ENCODE data around the gene KPNA6.
A peak's percentile ranks its signal among the peaks of the same experiment; 100 is the strongest.
"Not testable (repeated sequence)": the region's sequence is repeated elsewhere in the genome, so short reads cannot be mapped to it uniquely, and the experiment has no call there.

Gene KPNA6

GRCh38 chr1:32143302-32143695, 35.4 kb downstream of the KPNA6 start:
- not testable (repeated sequence) for DNase-seq

DNA sequence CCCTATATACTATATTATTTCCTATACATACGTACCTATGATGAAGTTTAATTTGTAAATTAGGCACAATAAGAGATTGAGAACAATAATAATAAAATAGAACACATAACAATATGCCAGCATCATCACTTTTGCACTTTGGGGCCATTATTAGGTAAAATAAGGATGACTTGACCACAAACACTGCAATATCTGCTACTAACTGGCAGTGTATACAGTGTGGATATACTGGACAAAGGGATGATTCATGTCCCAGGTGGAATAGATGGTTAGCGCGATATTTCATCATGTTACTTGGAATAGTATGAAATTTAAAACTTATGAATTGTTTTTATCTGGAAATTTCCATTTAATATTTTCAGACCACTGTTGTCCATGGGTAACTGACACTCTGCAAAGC, 36.2 kb downstream of the KPNA6 start:
- no peak for DNase-seq

- DNase-seq: not testable (repeated sequence)
These were observed 39.9 kb downstream of the KPNA6 start for GRCh38 chr1:32147799-32148198.

DNA sequence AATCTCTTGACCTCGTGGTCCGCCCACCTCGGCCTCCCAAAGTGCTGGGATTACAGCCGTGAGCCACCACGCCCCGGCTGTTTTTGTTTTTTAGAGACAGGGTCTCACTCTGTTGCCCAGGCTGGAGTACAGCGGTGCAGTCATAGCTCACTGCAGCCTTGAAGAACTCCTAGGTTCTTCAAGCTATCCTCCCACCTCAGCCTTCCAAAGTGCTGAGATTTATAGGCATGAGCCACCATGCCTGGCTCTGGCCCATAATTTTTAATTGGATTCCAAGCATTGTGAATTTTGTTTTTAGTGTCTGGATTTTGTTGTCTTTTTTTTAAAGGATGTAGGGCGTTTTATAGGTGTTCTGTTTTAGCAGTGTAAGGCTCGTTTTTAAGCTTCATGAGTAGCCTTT, 43.0 kb downstream of the KPNA6 start:
- DNase-seq: no peak

DNA sequence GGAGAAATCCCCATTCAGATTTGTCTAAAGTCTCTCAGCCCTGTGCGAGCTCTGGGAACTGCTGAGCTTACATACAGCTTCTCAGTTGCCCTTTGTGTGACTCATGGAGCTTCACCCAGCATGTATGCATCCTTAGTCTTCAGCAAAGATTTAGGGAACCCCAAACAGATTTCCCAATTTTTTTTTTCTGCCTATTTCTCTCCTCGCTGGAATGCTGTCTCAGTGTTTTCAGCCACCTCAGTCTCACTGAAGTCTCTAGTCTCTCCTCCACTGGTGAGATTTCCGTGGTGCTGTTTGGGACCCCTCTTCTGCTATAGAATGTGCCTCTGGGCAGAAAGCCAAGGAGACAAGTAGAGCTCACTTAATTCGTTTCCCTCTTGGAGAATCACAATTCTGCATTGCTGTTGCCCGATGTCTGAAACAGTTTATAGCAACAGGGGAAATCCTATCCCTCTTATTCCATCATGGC, 43.5 kb downstream of the KPNA6 start:
- DNase-seq: no peak

GRCh38 chr1:32159189-32159588, 51.3 kb downstream of the KPNA6 start:
- DNase-seq: no peak

DNA sequence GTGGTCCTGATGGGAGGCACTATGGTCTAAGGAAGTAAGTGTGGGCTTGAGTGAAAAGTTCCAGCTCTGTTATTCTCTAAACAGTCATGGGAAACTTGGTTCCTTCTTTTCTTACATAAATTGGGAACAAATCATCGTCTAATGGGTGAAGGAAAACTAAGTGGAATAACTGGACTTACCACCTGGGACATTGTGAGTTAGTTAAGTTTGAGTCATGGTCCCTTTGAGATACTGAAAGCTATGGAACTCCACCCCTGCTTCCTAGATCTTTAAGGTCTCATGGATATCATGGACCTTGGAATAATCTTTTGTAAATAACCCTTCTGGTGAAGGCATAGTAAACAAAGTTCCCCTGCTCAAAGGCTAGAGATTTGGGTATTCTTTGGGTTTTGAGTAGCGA, 55.5 kb downstream of the KPNA6 start:
- no peak for DNase-seq

DNA sequence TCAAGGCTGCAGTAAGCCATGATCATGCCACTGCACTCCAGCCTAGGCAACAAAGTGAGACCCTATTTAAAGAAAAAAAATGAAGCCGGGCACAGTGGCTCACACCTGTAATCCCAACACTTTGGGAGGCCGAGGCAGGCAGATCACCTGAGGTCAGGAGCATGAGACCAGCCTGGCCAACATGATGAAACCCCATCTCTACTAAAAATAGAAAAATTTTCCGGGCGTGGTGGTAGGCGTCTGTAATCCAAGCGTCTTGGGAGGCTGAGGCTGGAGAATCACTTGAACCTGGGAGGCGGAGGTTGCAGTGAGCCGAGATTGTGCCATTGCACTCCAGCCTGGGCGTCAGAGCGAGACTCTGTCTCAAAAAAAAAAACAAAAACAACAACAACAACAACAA, 57.8 kb downstream of the KPNA6 start:
- not testable (repeated sequence) for DNase-seq

DNA sequence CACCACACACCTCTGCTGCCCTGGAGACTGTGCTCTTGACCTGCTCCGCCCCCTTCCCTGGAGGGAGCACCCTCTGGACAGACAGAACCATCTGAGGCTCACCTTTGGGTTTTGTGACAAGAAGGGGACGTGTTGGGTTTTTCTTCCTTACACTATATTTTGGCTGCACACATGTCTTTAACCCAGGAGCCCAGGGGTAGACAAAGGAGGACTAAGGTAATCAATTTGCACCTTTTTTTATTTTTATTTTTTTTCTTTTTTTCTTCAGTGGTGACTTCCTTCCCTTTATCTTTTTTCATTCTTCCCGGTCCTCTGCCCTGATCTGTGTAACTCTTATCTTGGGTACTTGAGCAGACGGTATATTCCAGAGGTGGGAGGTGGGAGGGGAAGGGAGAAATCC, 63.1 kb downstream of the KPNA6 start:
- DNase-seq: no peak

GRCh38 chr1:32172621-32173245, 64.9 kb downstream of the KPNA6 start:
- DNase-seq: no peak

DNA sequence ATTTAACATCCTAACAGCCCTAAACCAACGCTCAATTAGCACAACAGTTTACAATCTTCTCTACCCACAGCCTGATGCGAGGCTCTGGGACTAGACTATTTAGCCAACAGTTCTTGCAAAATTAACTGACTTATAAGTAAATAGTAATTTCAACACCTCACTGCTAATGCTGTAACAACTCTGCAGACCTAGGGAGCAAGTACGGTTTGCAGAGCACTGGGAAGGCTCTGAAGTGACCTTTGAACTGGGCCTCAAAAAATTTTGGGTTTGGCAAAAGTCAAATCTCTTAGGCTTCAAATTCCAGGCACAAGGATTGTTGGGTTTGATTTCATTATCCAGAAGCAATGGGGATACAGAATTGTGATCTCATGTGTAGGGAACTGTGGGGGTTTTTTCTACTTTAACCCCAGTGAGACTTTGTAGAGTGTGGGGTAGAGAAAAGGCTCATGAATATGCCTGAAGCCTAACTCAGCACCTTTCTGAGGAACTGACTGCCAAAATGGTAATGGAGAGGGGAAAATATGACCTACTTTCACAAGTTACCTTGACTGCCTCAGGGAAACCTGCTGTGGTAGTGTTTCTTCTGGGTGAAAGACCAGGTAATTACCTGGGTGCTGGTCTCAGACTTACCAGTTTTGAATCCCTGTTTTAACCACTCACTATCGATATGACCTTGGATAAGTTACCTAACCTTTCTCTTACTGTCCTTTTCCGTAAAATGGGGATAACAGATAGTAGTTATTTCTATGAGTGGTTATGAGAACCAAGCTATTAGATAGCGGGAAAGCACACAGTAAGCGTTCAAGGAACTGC, 70.7 kb downstream of the KPNA6 start:
- DNase-seq: no peak

DNA sequence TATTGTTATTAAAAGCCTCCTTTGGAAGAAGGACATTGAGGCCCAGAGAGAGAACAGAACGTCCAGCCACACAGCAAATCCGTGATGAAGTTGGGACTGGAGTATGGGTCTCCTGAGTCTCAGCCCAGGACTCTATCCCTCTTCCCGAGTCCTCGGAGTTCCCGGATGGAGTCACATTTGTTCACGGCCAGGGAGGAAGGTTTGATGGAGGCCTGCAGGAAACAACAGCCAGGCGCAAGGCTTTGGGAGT, 71.3 kb downstream of the KPNA6 start:
- no peak for DNase-seq

- DNase-seq: peak; percentile 88 to 89
These were observed 71.8 kb downstream of the KPNA6 start, which contains the start of gene TXLNA for GRCh38 chr1:32179443-32180185. TXLNA (plus strand) TSS chr1:32179675; CDS start chr1:32180346, 671 bp downstream.

GRCh38 chr1:32180186-32181060, 72.6 kb downstream of the KPNA6 start:
- DNase-seq: peak; percentile 21 to 26

- no peak for DNase-seq
These were observed 73.2 kb downstream of the KPNA6 start for GRCh38 chr1:32181065-32181464.

DNA sequence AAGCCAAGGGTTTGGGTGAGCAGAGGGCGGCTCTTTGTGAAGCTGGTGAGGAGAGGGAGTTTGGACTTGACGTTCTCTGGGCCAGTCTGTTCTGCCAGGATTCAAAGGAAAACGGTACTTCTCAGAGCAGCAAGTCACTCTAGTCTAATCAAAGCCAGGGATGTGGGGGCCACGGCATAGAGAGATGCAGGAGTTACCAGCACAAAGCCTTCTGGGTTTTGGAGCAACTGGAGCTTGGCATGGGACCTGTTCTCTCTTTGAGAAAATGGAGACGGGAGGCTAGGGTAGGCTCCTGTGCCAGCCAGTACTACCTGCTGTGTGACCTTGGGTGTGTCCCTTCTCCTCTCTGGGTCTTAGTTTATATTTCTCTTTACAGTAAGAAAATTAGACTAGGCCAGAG, 73.7 kb downstream of the KPNA6 start:
- no peak for DNase-seq

DNA sequence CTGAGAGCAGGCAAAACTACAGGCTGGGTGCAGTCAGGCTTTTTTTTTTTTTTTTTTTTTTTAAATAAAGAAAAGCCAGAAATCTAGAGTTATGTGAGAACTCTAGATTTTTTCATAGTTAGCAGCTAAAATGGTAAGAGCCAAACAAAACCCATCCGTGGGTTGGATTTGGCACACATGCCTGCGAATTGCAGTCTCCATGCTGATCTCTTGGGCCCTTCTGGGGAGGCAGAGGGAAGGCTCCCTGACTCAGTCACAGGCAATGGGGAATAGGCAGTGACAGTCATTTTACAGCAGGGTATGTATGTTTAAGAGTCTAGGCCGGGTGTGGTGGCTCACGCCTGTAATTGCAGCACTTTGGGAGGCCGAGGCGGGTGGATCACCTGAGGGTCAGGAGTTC, 74.2 kb downstream of the KPNA6 start:
- no peak for DNase-seq

DNA sequence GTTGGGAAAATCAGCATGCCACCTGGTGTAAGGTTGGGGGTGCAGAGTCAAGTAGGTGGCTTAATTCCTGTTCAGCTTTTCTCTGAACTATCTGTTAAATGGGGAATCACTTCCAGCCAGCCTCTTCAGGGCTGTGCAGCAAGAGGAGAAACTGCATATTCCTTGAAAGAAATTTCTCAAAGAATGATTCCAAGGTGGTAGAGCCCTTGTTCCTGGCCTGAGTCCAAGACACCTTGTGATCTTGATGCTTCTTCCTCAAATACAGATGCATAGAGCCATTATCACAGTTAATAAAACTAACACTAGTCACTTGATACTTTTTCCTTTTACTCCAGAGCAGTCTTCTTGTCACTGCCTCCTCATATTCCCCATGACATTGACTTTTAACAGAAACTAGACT, 76.8 kb downstream of the KPNA6 start:
- no peak for DNase-seq

GRCh38 chr1:32186077-32186476, 78.2 kb downstream of the KPNA6 start:
- DNase-seq: no peak

DNA sequence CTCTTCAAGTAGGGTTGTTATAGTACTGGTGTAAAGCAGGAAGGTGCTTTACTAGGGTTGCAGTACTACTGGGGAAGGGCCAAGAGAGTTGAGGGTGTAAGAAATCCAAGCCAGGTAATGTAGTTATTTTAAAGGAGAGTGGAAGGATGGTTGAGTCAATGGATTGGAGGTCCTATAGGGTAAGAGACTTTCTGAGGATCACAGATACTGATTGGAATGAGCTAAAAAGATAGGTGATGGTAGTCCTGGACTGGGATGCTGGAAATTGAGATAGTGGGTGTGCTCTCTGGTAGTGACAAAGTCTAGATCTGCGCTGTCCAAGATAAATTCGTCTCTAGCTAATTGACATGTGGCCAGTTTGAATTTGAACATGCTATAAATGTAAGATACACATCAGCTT, 78.6 kb downstream of the KPNA6 start:
- DNase-seq: no peak

DNA sequence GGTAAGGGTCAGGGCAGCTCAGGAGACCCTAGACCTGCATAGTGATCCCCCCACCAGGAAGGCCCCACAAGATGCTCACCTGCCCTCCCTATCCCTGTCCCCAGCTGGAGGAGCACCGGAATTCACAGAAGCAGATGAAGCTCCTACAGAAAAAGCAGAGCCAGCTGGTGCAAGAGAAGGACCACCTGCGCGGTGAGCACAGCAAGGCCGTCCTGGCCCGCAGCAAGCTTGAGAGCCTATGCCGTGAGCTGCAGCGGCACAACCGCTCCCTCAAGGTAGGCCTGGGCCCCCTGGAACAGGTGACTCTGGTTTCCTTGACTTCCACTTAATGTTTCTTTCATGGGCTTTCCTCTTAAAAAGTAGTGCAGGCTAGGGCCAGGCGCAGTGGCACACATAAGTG, 80.0 kb downstream of the KPNA6 start:
- no peak for DNase-seq

DNA sequence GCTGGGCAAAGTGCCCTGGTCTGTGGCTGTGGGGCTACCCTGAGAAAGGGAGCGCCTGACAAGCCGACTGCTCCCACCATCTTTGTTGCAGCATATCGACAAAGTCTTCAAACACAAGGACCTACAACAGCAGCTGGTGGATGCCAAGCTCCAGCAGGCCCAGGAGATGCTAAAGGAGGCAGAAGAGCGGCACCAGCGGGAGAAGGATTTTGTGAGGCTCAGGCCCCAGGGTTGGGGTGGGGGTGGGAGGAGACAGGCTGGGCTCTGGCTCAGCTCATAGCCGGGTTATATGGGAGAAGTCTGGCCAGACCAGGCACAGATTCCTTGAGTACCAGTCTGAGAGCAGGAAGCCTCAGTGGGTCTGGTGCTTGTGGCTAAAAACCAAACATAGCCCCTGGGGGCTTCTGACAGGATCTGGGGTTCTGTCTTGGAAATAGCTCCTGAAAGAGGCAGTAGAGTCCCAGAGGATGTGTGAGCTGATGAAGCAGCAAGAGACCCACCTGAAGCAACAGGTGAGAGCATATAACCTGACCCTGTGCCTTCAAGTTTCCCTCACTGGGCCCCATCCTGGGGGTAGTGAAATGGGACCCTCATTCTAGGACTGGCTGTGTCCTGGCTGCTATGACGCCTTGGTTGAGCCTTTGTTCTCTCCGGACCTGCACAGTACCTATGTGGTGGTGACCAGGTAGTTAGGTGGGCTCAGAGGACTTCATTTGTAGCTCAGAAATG, 84.5 kb downstream of the KPNA6 start:
- DNase-seq: no peak

Measured in CD4-positive, alpha-beta T cell treated with Interleukin-4 for 1 hour (primary cell).